ENCODE measurements around the gene NECAB2. TPM values are rescaled to one million over a fixed set of nuclear protein-coding genes. Genes with fewer than 3 reads are reported as not detected.
"Not testable (repeated sequence)": the region's sequence is repeated elsewhere in the genome, so short reads cannot be mapped to it uniquely, and the experiment has no call there.

The NECAB2 gene
- total RNA-seq, 4 donors from 2014 or later = 0.65 TPM; not detected in 3

GRCh38 chr16:83937267-83937666, 30.8 kb upstream of the NECAB2 start:
- DNase-seq (ENCODE audit: low spot score) (no peak), ATAC-seq (ENCODE audit: low FRiP score) (no peak)
- TF ChIP-seq CTCF (IDR thresholded peaks at IDR 0.05) = no peak

- no peak for DNase-seq (ENCODE audit: low spot score)
- TF ChIP-seq CTCF (IDR thresholded peaks at IDR 0.05) = no peak
These were observed 29.8 kb upstream of the NECAB2 start for GRCh38 chr16:83937922-83938885.

GRCh38 chr16:83939266-83939855, 28.7 kb upstream of the NECAB2 start:
- ATAC-seq (ENCODE audit: low FRiP score) (no peak), DNase-seq (ENCODE audit: low spot score) (no peak)
- no peak for TF ChIP-seq CTCF (IDR thresholded peaks at IDR 0.05)

More at GRCh38 chr16:83937922-83938885, 29.8 kb upstream of the NECAB2 start:
- no peak for ATAC-seq (ENCODE audit: low FRiP score)

GRCh38 chr16:83940119-83940518, 27.9 kb upstream of the NECAB2 start:
- DNase-seq (ENCODE audit: low spot score) (no peak), ATAC-seq (ENCODE audit: low FRiP score) (no peak)
- no peak for TF ChIP-seq CTCF (IDR thresholded peaks at IDR 0.05)

- no peak for TF ChIP-seq CTCF (IDR thresholded peaks at IDR 0.05)
- ATAC-seq (ENCODE audit: low FRiP score) = no peak
- DNase-seq (ENCODE audit: low spot score) = no peak
These were observed 27.2 kb upstream of the NECAB2 start for GRCh38 chr16:83940630-83941378.

GRCh38 chr16:83941546-83941945, 26.5 kb upstream of the NECAB2 start:
- not testable (repeated sequence) for ATAC-seq (ENCODE audit: low FRiP score); DNase-seq (ENCODE audit: low spot score)

- no peak for ATAC-seq (ENCODE audit: low FRiP score)
- no peak for TF ChIP-seq CTCF (IDR thresholded peaks at IDR 0.05)
- DNase-seq (ENCODE audit: low spot score) = no peak
These were observed 26.0 kb upstream of the NECAB2 start for GRCh38 chr16:83942074-83942473.
